CD4-positive, CD25-positive, alpha-beta regulatory T cell (primary cell): ENCODE measurements around the gene ENPP6. TPM values are rescaled to one million over a fixed set of nuclear protein-coding genes. Genes with fewer than 3 reads are reported as not detected.

Experiments
- ATAC-seq, 2 donors: fragments of 150-1000 bp; cut with Tn5 transposase; one replicate each; pipeline ENCODE4 v1.10.0; 2021; ENCODE audit warnings: low read depth in 2 of 2, moderate number of reproducible peaks in 2 of 2, moderate library complexity in 1 of 2
- DNase-seq, 3 donors: peaks; one replicate each; pipeline versions ENCODE4 v3.0.0 to v3.0.0-alpha.2; 2012 to 2022; ENCODE audit warnings: mixed read lengths in 1 of 3
- H3K27ac ChIP-seq: one replicate; pipeline ENCODE4 v1.7.0; 2013; ENCODE audit warnings: mild to moderate bottlenecking, low read length; ENCODE audit not compliant: insufficient read depth, poor library complexity, severe bottlenecking
- H3K27me3 ChIP-seq: one replicate; pipeline ENCODE4 v1.7.0; 2013; ENCODE audit warnings: low read length; ENCODE audit not compliant: control insufficient read depth, insufficient read depth
- H3K36me3 ChIP-seq: one replicate; pipeline ENCODE4 v1.7.0; 2013; ENCODE audit warnings: mild to moderate bottlenecking, low read length, moderate library complexity; ENCODE audit not compliant: control insufficient read depth, insufficient read depth
- H3K4me1 ChIP-seq: 2 replicates; pipeline ENCODE4 v1.7.0; 2013; ENCODE audit warnings: mild to moderate bottlenecking, low read length; ENCODE audit not compliant: insufficient read depth, control insufficient read depth, poor library complexity, severe bottlenecking
- H3K4me3 ChIP-seq: one replicate; pipeline ENCODE4 v1.7.0; 2013; ENCODE audit warnings: low read depth, mild to moderate bottlenecking, low read length, moderate library complexity
- H3K9me3 ChIP-seq, 2 experiments: 1 replicate in 1 of 2; 2 replicates in 1 of 2; pipeline ENCODE4 v1.7.0; 2013; ENCODE audit warnings: low read length in 2 of 2, mild to moderate bottlenecking in 1 of 2, moderate library complexity in 1 of 2; ENCODE audit not compliant: control insufficient read depth in 2 of 2
- H3K27ac Mint-ChIP-seq, 3 donors: one replicate each; pipeline ENCODE4 v1.8.0; 2020 to 2022; ENCODE audit warnings: mild to moderate bottlenecking in 3 of 3, mixed read lengths in 3 of 3, moderate library complexity in 2 of 3
- H3K27me3 Mint-ChIP-seq: one replicate; pipeline ENCODE4 v1.8.0; 2022; ENCODE audit warnings: mild to moderate bottlenecking, mixed read lengths
- H3K36me3 Mint-ChIP-seq: one replicate; pipeline ENCODE4 v1.8.0; 2020; ENCODE audit warnings: mixed read lengths
- H3K4me1 Mint-ChIP-seq, 4 donors: one replicate each; pipeline ENCODE4 v1.8.0; 2020 to 2022; ENCODE audit warnings: mixed read lengths in 4 of 4, mild to moderate bottlenecking in 1 of 4
- H3K4me3 Mint-ChIP-seq, 4 donors: one replicate each; pipeline ENCODE4 v1.8.0; 2020 to 2022; ENCODE audit warnings: mild to moderate bottlenecking in 4 of 4, mixed read lengths in 4 of 4, moderate library complexity in 3 of 4
- H3K9me3 Mint-ChIP-seq, 7 donors: one replicate each; pipeline ENCODE4 v1.8.0; 2020 to 2022; ENCODE audit warnings: mixed read lengths in 7 of 7, mild to moderate bottlenecking in 3 of 7, moderate library complexity in 2 of 7
- polyA plus RNA-seq, 4 donors: library from polyadenylated mRNA; unstranded; fragments of 300-500 nt; fragmentation: Illumina TruSeq; gene quantifications; one replicate each; pipeline ENCODE4 v1.2.3, GENCODE V29; 2021
- total RNA-seq: library from RNA; stranded (reverse); gene quantifications from one replicate; pipeline ENCODE4 v1.2.3, GENCODE V29; 2022

ENPP6 gene
- total and polyA plus RNA-seq, 5 donors from 2014 or later, result not detected

- peaks cover 58% of the 10 kb centered on the region for H3K27me3 Mint-ChIP-seq
- no peaks in the 10 kb centered on the region for H3K36me3 Mint-ChIP-seq
- peaks cover 0 to 2% (median 0%) of the 10 kb centered on the region in 7 donors for H3K9me3 Mint-ChIP-seq
- Histone ChIP-seq H3K36me3 (no peaks in the 10 kb centered on the region), H3K27ac (no peak overlapping the region), H3K4me1 (peaks cover 6% of the 10 kb centered on the region), H3K27me3 (peaks cover 7% of the 10 kb centered on the region), H3K9me3 (no peaks in the 10 kb centered on the region), H3K4me3 (no peak overlapping the region)
- DNase-seq, result no peak
- H3K4me1 Mint-ChIP-seq, result peaks cover 0 to 5% (median 0%) of the 10 kb centered on the region in 4 donors
- no peak for ATAC-seq
- no peak overlapping the region for H3K4me3 Mint-ChIP-seq
- H3K27ac Mint-ChIP-seq, result no peak overlapping the region
These were observed 50.9 kb downstream of the ENPP6 start for GRCh38 chr4:184166736-184167135.

- H3K4me1 ChIP-seq, result peaks cover 6% of the 10 kb centered on the region
- H3K27ac ChIP-seq, result no peak overlapping the region
- ATAC-seq (no peak), DNase-seq (no peak)
- H3K4me3 ChIP-seq, result no peak overlapping the region
- no peaks in the 10 kb centered on the region for H3K9me3 ChIP-seq
- H3K36me3 ChIP-seq, result no peaks in the 10 kb centered on the region
- peaks cover 56% of the 10 kb centered on the region for H3K27me3 Mint-ChIP-seq
- H3K27ac Mint-ChIP-seq, result no peak overlapping the region
- H3K36me3 Mint-ChIP-seq, result no peaks in the 10 kb centered on the region
- H3K4me3 Mint-ChIP-seq, result no peak overlapping the region
- H3K9me3 Mint-ChIP-seq, result peaks cover 0 to 2% (median 0%) of the 10 kb centered on the region in 7 donors
- peaks cover 0 to 5% (median 0%) of the 10 kb centered on the region in 4 donors for H3K4me1 Mint-ChIP-seq
- H3K27me3 ChIP-seq, result peaks cover 13% of the 10 kb centered on the region
These were observed 52.4 kb downstream of the ENPP6 start for GRCh38 chr4:184165291-184165690.

- Histone ChIP-seq H3K27ac (no peak overlapping the region), H3K4me3 (no peak overlapping the region), H3K4me1 (peaks cover 6% of the 10 kb centered on the region), H3K36me3 (no peaks in the 10 kb centered on the region), H3K27me3 (peaks cover 14% of the 10 kb centered on the region), H3K9me3 (no peaks in the 10 kb centered on the region)
- H3K36me3 Mint-ChIP-seq, result no peaks in the 10 kb centered on the region
- H3K4me1 Mint-ChIP-seq, result peaks cover 0 to 3% (median 0%) of the 10 kb centered on the region in 4 donors
- peaks cover 0 to 3% (median 0%) of the 10 kb centered on the region in 7 donors for H3K9me3 Mint-ChIP-seq
- H3K27ac Mint-ChIP-seq, result no peak overlapping the region
- no peak overlapping the region for H3K4me3 Mint-ChIP-seq
- H3K27me3 Mint-ChIP-seq, result peaks cover 54% of the 10 kb centered on the region
- DNase-seq (peak in 1 of 3 donors; percentile 9), ATAC-seq (no peak)
These were observed 53.9 kb downstream of the ENPP6 start for GRCh38 chr4:184163813-184164212.

DNA sequence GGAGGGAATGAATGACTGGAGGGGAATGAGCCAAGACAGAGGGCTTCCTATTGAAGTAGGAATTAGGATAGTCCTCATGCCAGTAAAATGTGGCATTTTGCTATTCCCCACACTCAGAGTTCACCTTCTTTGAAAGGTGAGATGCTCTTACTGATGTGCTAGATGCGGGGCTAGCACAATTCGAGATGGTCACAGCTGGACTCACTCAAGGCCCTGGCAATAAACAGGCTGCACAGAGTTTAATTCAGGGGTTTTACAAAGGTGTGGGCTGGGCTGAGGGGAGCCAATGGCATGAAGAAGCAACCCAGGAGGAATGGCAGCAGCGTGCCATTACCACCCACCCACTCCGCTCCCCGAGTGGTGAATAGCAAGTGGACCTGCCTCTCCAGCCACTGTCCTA lies 55.1 kb downstream of the ENPP6 start:
- no peaks in the 10 kb centered on the region for H3K4me1 ChIP-seq
- no peaks in the 10 kb centered on the region for H3K36me3 ChIP-seq
- no peak overlapping the region for H3K27ac Mint-ChIP-seq
- no peaks in the 10 kb centered on the region for H3K9me3 ChIP-seq
- no peak overlapping the region for H3K4me3 Mint-ChIP-seq
- H3K27me3 Mint-ChIP-seq, result peaks cover 56% of the 10 kb centered on the region
- no peaks in the 10 kb centered on the region for H3K36me3 Mint-ChIP-seq
- ATAC-seq, result no peak
- no peak overlapping the region for H3K4me3 ChIP-seq
- DNase-seq, result no peak
- H3K27me3 ChIP-seq, result peaks cover 7% of the 10 kb centered on the region
- H3K27ac ChIP-seq, result no peak overlapping the region
- peaks cover 0 to 3% (median 0%) of the 10 kb centered on the region in 7 donors for H3K9me3 Mint-ChIP-seq
- no peaks in the 10 kb centered on the region for H3K4me1 Mint-ChIP-seq

GRCh38 chr4:184157322-184157721 lies 60.4 kb downstream of the ENPP6 start:
- no peak overlapping the region for H3K4me3 ChIP-seq
- peaks cover 0 to 4% (median 0%) of the 10 kb centered on the region in 7 donors for H3K9me3 Mint-ChIP-seq
- H3K27ac ChIP-seq, result no peak overlapping the region
- DNase-seq, result no peak
- H3K4me3 Mint-ChIP-seq, result no peak overlapping the region
- H3K36me3 Mint-ChIP-seq, result no peaks in the 10 kb centered on the region
- H3K9me3 ChIP-seq, result no peaks in the 10 kb centered on the region
- H3K4me1 ChIP-seq, result no peaks in the 10 kb centered on the region
- no peak for ATAC-seq
- H3K4me1 Mint-ChIP-seq, result peaks cover 0 to 5% (median 2%) of the 10 kb centered on the region in 4 donors
- H3K27me3 ChIP-seq, result peaks cover 7% of the 10 kb centered on the region
- H3K27me3 Mint-ChIP-seq, result peaks cover 38% of the 10 kb centered on the region
- H3K36me3 ChIP-seq, result no peaks in the 10 kb centered on the region
- H3K27ac Mint-ChIP-seq, result no peak overlapping the region

DNA sequence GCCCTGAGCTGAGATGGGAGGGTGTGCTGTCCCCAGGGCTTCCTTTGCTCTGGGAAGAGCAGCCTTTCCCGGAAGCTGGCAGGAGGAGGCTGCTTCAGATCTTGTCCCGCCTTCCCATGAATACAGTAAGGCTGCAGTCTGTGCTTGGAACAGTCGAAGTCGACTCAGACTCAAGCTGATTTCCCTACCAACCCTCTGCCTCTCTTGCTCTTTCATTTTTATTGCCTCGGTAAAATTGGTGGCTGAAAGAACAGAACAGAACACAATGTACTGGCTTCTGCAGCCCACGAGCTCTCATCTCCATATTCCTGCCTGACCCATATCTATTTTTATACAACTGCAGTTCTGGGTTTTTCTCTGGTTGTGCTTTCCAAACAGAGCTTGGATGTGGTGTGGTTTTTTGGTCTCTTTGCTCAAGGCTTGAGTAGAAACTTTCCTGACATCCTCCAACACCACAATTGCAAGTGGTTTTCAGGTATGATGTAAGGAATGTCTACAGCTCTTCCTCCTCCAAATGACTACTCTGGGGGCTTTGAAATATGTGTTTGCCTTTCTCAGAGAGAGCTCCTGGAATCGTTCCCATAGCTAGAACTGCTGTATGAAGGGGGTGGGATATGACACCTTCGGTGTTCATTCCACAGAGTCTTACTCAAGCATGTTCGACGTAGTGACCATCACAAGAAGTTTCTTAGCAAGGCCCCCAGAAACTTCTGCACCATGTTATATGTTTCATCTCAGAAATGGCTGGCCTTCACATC lies 61.3 kb downstream of the ENPP6 start:
- Mint-ChIP-seq H3K27ac (no peak overlapping the region), H3K9me3 (peaks cover 0 to 4% (median 0%) of the 10 kb centered on the region in 7 donors), H3K4me1 (peaks cover 0 to 5% (median 2%) of the 10 kb centered on the region in 4 donors), H3K36me3 (no peaks in the 10 kb centered on the region), H3K27me3 (peaks cover 38% of the 10 kb centered on the region), H3K4me3 (no peak overlapping the region)
- Histone ChIP-seq H3K27ac (no peak overlapping the region), H3K4me3 (no peak overlapping the region), H3K36me3 (no peaks in the 10 kb centered on the region), H3K27me3 (peaks cover 7% of the 10 kb centered on the region), H3K4me1 (no peaks in the 10 kb centered on the region), H3K9me3 (no peaks in the 10 kb centered on the region)
- DNase-seq, result no peak
- no peak for ATAC-seq

DNA sequence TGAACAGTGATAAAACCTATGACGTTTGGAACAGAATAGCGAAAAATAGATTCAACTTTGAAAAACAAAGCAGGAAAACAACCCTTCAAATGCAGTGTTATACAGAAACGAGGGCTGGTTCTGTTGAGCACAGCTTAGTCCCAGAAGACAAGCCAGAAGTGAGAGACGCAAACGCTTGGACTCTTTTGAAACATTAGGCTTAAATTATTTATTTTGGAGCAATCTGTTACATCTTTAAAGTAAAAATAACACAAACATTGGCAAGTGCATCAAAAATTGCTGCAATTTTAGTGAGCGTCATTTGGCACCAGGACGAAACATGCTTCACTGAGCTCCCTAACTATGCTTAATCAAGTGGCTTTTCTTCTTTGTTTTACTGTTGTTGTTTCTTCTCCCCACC lies 63.5 kb downstream of the ENPP6 start:
- Mint-ChIP-seq H3K9me3 (peaks cover 0 to 1% (median 0%) of the 10 kb centered on the region in 7 donors), H3K27me3 (peaks cover 31% of the 10 kb centered on the region)
- no peak for ATAC-seq

GRCh38 chr4:184153781-184154180 lies 63.9 kb downstream of the ENPP6 start:
- Histone ChIP-seq H3K27me3 (no peaks in the 10 kb centered on the region), H3K9me3 (no peaks in the 10 kb centered on the region), H3K4me1 (no peaks in the 10 kb centered on the region), H3K36me3 (no peaks in the 10 kb centered on the region), H3K4me3 (no peak overlapping the region), H3K27ac (no peak overlapping the region)
- peaks cover 27% of the 10 kb centered on the region for H3K27me3 Mint-ChIP-seq
- peaks cover 0 to 1% (median 0%) of the 10 kb centered on the region in 7 donors for H3K9me3 Mint-ChIP-seq
- H3K4me1 Mint-ChIP-seq, result peaks cover 0 to 5% (median 2%) of the 10 kb centered on the region in 4 donors
- H3K36me3 Mint-ChIP-seq, result no peaks in the 10 kb centered on the region
- no peak overlapping the region for H3K4me3 Mint-ChIP-seq
- H3K27ac Mint-ChIP-seq, result no peak overlapping the region
- ATAC-seq (no peak), DNase-seq (no peak)

More for the DNA sequence above, 63.5 kb downstream of the ENPP6 start:
- DNase-seq, result no peak
- H3K27me3 ChIP-seq, result no peaks in the 10 kb centered on the region
- H3K36me3 Mint-ChIP-seq, result no peaks in the 10 kb centered on the region
- H3K36me3 ChIP-seq, result no peaks in the 10 kb centered on the region
- no peak overlapping the region for H3K27ac ChIP-seq
- peaks cover 0 to 5% (median 2%) of the 10 kb centered on the region in 4 donors for H3K4me1 Mint-ChIP-seq
- H3K4me3 Mint-ChIP-seq, result no peak overlapping the region
- no peak overlapping the region for H3K4me3 ChIP-seq
- H3K9me3 ChIP-seq, result no peaks in the 10 kb centered on the region
- H3K27ac Mint-ChIP-seq, result no peak overlapping the region
- H3K4me1 ChIP-seq, result no peaks in the 10 kb centered on the region
